ENCODE data around the gene LSAMP. TPM values are rescaled to one million over a fixed set of nuclear protein-coding genes. Genes with fewer than 3 reads are reported as not detected.

Gene LSAMP
- total and polyA plus RNA-seq, 2 experiments from 2014 or later = 2.0 to 2.9 TPM

DNA sequence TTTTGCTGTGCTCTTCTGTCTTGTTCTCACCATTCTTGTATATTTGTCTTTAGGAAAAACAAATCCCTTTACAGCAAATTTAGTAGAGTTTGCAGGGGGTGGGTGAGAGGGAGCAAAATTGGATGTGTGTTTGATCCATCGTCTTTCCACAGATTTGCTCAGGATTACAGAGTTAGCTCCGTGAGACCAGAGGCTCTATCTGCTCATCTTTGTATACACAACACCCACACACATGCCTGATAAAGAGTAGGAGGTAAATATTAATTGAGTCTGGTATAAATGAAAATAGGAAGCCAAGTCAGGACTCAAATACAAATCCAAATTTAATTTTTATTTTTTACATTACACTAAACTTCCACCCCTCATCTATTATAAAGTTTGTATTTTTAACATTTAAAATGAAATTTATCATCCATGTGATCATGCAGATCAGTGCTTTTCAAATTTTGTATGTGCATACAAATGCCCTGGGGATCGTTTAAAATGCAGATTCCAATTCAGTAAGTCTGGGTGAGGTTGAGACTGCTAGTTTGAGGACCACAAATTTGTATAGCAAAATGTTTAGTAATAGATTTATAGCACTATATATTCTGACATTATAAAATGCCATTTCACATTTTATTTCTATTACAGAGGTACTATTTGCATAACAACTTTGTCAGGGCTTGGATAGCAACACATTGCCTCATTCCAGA lies 326.7 kb downstream of the LSAMP start (continued):
- TF ChIP-seq EZH2phosphoT487 (IDR thresholded peaks at IDR 0.05; ENCODE audit: unreplicated experiment) (no peak), POLR2AphosphoS5 (IDR thresholded peaks at IDR 0.05; ENCODE audit: low read depth) (no peak), CTCF (conservative IDR thresholded peaks at IDR 0.05; ENCODE audit: low read depth in 2 of 2) (no peak), ZNF114 (CRISPR knock-in tag; IDR thresholded peaks at IDR 0.05) (no peak), ZNF331 (CRISPR knock-in tag; IDR thresholded peaks at IDR 0.05; ENCODE audit: low read depth) (no peak)
- TF ChIP-seq, protein P1, sequence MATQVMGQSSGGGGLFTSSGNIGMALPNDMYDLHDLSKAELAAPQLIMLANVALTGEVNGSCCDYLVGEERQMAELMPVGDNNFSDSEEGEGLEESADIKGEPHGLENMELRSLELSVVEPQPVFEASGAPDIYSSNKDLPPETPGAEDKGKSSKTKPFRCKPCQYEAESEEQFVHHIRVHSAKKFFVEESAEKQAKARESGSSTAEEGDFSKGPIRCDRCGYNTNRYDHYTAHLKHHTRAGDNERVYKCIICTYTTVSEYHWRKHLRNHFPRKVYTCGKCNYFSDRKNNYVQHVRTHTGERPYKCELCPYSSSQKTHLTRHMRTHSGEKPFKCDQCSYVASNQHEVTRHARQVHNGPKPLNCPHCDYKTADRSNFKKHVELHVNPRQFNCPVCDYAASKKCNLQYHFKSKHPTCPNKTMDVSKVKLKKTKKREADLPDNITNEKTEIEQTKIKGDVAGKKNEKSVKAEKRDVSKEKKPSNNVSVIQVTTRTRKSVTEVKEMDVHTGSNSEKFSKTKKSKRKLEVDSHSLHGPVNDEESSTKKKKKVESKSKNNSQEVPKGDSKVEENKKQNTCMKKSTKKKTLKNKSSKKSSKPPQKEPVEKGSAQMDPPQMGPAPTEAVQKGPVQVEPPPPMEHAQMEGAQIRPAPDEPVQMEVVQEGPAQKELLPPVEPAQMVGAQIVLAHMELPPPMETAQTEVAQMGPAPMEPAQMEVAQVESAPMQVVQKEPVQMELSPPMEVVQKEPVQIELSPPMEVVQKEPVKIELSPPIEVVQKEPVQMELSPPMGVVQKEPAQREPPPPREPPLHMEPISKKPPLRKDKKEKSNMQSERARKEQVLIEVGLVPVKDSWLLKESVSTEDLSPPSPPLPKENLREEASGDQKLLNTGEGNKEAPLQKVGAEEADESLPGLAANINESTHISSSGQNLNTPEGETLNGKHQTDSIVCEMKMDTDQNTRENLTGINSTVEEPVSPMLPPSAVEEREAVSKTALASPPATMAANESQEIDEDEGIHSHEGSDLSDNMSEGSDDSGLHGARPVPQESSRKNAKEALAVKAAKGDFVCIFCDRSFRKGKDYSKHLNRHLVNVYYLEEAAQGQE (IDR thresholded peaks at IDR 0.05; ENCODE audit: unreplicated experiment) = no peak
- TF ChIP-seq, protein P2, sequence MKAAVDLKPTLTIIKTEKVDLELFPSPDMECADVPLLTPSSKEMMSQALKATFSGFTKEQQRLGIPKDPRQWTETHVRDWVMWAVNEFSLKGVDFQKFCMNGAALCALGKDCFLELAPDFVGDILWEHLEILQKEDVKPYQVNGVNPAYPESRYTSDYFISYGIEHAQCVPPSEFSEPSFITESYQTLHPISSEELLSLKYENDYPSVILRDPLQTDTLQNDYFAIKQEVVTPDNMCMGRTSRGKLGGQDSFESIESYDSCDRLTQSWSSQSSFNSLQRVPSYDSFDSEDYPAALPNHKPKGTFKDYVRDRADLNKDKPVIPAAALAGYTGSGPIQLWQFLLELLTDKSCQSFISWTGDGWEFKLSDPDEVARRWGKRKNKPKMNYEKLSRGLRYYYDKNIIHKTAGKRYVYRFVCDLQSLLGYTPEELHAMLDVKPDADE (IDR thresholded peaks at IDR 0.05) = no peak

DNA sequence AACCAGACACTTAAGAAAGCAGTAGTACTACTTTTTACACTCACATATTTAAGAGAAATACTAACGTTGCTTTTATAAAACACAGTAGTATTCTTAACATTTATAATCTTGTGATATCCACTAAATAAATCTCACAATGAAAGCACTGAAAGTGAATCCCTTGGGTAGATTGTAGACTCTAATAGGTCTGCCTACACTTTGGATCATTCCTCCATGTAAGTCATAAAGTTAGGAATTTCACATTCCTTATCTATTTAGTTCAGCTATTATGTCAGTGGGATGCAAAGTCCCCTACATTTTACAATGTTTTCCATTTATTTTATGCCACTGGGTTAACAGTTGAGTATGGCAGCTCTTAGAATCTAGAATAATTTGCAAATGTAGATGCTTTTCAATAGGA lies 330.7 kb downstream of the LSAMP start:
- Histone ChIP-seq H3K36me3 (ENCODE audit: insufficient read depth) (no peaks in the 10 kb centered on the region), H3K4me3 (no peak overlapping the region), H3K4me1 (ENCODE audit: insufficient read depth) (peaks cover 27% of the 10 kb centered on the region), H3F3A (replicated peaks; ENCODE audit: low read depth) (no peaks in the 10 kb centered on the region), H3K27ac (ENCODE audit: low read depth) (no peak overlapping the region), H2AFZ (no peak overlapping the region), H4K20me1 (replicated peaks; ENCODE audit: insufficient read depth) (no peaks in the 10 kb centered on the region), H3K79me2 (replicated peaks; ENCODE audit: insufficient read depth) (no peaks in the 10 kb centered on the region), H3K4me2 (no peak overlapping the region), H3K27me3 (ENCODE audit: insufficient read depth) (no peaks in the 10 kb centered on the region), H3K9me2 (ENCODE audit: insufficient read depth) (no peaks in the 10 kb centered on the region)
- Mint-ChIP-seq H3K4me1 (peaks cover 30% of the 10 kb centered on the region), H3K36me3 (ENCODE audit: low read depth) (no peaks in the 10 kb centered on the region), H3K4me3 (no peak overlapping the region), H3K27me3 (ENCODE audit: insufficient read depth, low read depth, poor library complexity) (peaks cover 8% of the 10 kb centered on the region), H3K9me3 (no peaks in the 10 kb centered on the region), H3K27ac (no peak overlapping the region)
- no peak for DNase-seq (ENCODE audit: low spot score)
- ATAC-seq = no peak
- no peak for TF ChIP-seq CTCF (conservative IDR thresholded peaks at IDR 0.05; ENCODE audit: low read depth in 2 of 2)
- TF ChIP-seq ZNF331 (CRISPR knock-in tag; IDR thresholded peaks at IDR 0.05; ENCODE audit: low read depth) = no peak
- TF ChIP-seq EZH2phosphoT487 (IDR thresholded peaks at IDR 0.05; ENCODE audit: unreplicated experiment) = no peak
- TF ChIP-seq, protein P1 (IDR thresholded peaks at IDR 0.05; ENCODE audit: unreplicated experiment) = no peak
